AG10803 (cell line): Measurements from ENCODE around the gene CCDC194.

Experiments
- DNase-seq: peaks from one replicate; pipeline ENCODE4 v3.0.0; 2010; ENCODE audit warnings: low read depth
- H3K4me3 ChIP-seq: 2 replicates; pipeline ENCODE4 v1.5.1; 2011; ENCODE audit warnings: mild to moderate bottlenecking, low read length, control low read depth
- CTCF ChIP-seq: conservative IDR thresholded peaks from 2 replicates; pipeline ENCODE4 v1.5.1; 2011; ENCODE audit warnings: mild to moderate bottlenecking, low read length, control low read depth, inconsistent platforms

Gene CCDC194

GRCh38 chr19:17398902-17399527, 5.0 kb upstream of the CCDC194 start:
- TF ChIP-seq CTCF: no peak
- H3K4me3 ChIP-seq: no peak overlapping the region
- no peak for DNase-seq

GRCh38 chr19:17394891-17395415, 957 bp upstream of the CCDC194 start:
- peak; percentile 60 for DNase-seq
- TF ChIP-seq CTCF: peak; percentile 72
- no peak overlapping the region for H3K4me3 ChIP-seq

- TF ChIP-seq CTCF: no peak
- DNase-seq: no peak
- H3K4me3 ChIP-seq: no peak overlapping the region
Measured at GRCh38 chr19:17393002-17393401, 994 bp downstream of the CCDC194 start.

GRCh38 chr19:17391371-17392151, 2.4 kb downstream of the CCDC194 start:
- no peak for DNase-seq
- peak overlapping the region; percentile 50 for H3K4me3 ChIP-seq

GRCh38 chr19:17390665-17391370, 3.2 kb downstream of the CCDC194 start:
- DNase-seq: peak; percentile 84
- H3K4me3 ChIP-seq: peak overlapping the region; percentile 70
- TF ChIP-seq CTCF: peak; percentile 45

More at GRCh38 chr19:17391371-17392151, 2.4 kb downstream of the CCDC194 start:
- TF ChIP-seq CTCF: no peak

- no peak for DNase-seq
- TF ChIP-seq CTCF: no peak; the same call in 1 of the 2 replicates
- peak overlapping the region; percentile 70 for H3K4me3 ChIP-seq
Measured at GRCh38 chr19:17389957-17390664, 3.9 kb downstream of the CCDC194 start.
